Measurements from ENCODE around the gene SBF1. TPM values are rescaled to one million over a fixed set of nuclear protein-coding genes. Genes with fewer than 3 reads are reported as not detected.

SBF1 gene
- total RNA-seq, 1 experiment from 2014 or later: 97.2 TPM

GRCh38 chr22:50452649-50453048 lies 22.2 kb downstream of the SBF1 start:
- no peak for DNase-seq (ENCODE audit: low spot score)
- no TSS peak for BruUV-seq (replicated peaks)
- intact Hi-C loops (cut with micrococcal nuclease; ENCODE audit: unreplicated experiment): no loop called here
- ChIA-PET POLR2A (ENCODE audit: low non-redundant PET) (interaction anchor here (0.7 kb wide), 1 partner anchor 75 kb away, joined by 9 read pairs; no protein-coding TSS in a partner anchor), CTCF (interaction anchor here (0.6 kb wide), 1 partner anchor 48 kb away, joined by 7 read pairs; no protein-coding TSS in a partner anchor)
- Histone ChIP-seq H3K27me3 (replicated peaks; ENCODE audit: insufficient read depth, low read depth, low read length, poor library complexity) (no peaks in the 10 kb centered on the region), H3K27ac (ENCODE audit: low read depth, low read length, poor library complexity, severe bottlenecking) (no peak overlapping the region), H3K4me3 (ENCODE audit: low read depth, low read length, poor library complexity, severe bottlenecking) (no peak overlapping the region), H3K4me1 (ENCODE audit: insufficient read depth, low read length, poor library complexity, severe bottlenecking) (no peaks in the 10 kb centered on the region), H3K36me3 (ENCODE audit: insufficient read depth, low read length, poor library complexity, severe bottlenecking) (peaks cover 28% of the 10 kb centered on the region), H3K9me3 (ENCODE audit: low read depth, low read length, poor library complexity, severe bottlenecking) (no peaks in the 10 kb centered on the region)
- no peak for TF ChIP-seq EZH2 (IDR thresholded peaks at IDR 0.05; ENCODE audit: borderline replicate concordance, low read depth, low read length, poor library complexity, severe bottlenecking)

DNA sequence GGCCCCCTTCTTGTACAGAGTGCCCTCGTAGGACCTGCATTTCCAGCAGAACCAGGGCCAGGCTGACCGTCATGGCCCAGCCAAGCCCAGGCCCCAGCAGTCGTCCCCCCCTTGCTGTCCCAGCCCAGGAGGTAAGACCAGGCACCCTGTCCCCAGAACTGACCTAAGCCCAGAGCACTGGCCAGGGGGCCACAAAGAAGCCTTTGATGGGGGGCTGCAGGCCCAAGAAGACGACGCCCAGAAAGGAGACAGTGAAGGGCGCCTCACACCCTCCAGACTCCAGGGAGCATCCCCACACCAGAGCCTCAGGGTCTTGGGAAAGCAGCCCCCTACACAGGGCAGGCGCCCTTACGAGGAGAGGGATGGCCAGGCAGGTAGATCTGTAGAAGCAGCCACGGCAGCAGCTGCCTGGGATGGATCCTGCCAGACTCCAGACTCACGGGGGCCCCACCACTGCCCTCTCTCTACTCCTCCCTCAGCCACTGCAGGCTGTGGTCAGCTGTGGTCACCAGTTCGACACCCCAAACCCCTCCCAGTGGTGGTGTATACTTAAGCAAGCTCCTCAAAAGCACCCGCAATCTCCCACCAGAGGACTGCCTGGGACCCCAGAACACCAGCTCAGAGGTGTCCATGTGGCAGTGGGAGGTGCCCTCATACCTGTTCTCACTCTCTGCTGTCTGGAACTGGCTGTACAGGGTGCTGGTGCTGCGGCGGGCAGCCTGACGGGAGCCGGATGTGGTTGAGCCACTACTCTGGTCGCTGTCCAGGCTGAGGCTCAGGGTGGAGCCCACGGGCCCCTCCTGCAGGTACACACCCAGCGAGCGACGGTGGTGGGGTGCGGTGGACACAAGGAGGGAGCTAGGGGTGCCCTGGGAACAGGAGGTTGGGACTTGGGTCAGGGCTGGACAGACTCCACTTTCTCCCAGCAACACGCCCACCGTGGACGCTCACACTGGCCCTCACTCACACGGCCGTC lies 27.0 kb downstream of the SBF1 start:
- CTCF ChIA-PET: no interaction called here
- TF ChIP-seq, protein P1, sequence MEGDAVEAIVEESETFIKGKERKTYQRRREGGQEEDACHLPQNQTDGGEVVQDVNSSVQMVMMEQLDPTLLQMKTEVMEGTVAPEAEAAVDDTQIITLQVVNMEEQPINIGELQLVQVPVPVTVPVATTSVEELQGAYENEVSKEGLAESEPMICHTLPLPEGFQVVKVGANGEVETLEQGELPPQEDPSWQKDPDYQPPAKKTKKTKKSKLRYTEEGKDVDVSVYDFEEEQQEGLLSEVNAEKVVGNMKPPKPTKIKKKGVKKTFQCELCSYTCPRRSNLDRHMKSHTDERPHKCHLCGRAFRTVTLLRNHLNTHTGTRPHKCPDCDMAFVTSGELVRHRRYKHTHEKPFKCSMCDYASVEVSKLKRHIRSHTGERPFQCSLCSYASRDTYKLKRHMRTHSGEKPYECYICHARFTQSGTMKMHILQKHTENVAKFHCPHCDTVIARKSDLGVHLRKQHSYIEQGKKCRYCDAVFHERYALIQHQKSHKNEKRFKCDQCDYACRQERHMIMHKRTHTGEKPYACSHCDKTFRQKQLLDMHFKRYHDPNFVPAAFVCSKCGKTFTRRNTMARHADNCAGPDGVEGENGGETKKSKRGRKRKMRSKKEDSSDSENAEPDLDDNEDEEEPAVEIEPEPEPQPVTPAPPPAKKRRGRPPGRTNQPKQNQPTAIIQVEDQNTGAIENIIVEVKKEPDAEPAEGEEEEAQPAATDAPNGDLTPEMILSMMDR (conservative IDR thresholded peaks at IDR 0.05; ENCODE audit: low read depth, low read length): no peak
- no peak for TF ChIP-seq EZH2 (IDR thresholded peaks at IDR 0.05; ENCODE audit: borderline replicate concordance, low read depth, low read length, poor library complexity, severe bottlenecking)

DNA sequence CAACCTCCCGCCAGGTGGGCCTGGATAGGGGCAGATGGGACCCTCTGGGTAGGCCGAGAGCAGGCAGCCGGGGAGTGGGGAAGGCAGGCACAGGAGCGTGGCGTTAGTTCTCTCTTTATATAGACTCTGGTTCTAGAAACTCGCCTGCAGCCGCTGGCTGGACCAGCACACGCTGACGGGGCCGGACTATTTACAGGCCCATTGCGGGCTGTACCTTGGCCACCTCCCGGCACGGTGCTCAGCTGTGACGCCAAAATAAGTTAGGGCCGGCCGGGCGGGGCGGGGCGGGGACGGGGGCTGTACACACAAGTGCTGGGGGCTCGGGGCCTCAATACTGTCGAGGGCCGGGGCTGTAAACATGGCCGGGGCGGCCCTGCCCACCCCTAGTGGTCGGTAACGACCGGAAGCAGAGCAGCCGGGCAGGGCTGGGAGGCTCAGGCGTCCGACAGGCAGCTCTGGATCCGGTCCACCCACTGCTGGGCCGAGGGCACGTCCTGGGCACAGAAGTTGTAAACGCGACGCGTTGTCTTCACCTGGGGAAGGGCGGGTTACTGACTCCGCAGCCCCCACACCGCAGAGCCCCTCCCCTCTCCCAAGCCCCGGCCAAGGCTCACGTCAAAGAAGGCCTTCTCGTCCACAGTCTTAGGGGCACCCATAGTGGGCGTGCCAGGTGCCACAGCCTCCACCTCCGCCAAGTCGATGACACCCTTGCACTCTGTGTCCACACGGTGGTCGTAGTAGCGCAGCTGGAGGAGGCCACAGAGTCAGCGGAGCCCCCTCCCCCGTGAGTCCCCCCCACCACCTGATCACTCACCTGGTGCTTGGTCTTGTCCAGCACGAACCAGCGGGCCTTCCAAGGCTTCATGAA lies 27.9 kb downstream of the SBF1 start:
- intact Hi-C loops (cut with micrococcal nuclease; ENCODE audit: unreplicated experiment): no loop called here
- Histone ChIP-seq H3K27me3 (replicated peaks; ENCODE audit: insufficient read depth, low read depth, low read length, poor library complexity) (no peaks in the 10 kb centered on the region), H3K4me1 (ENCODE audit: insufficient read depth, low read length, poor library complexity, severe bottlenecking) (no peaks in the 10 kb centered on the region), H3K4me3 (ENCODE audit: low read depth, low read length, poor library complexity, severe bottlenecking) (no peak overlapping the region), H3K27ac (ENCODE audit: low read depth, low read length, poor library complexity, severe bottlenecking) (no peak overlapping the region), H3K9me3 (ENCODE audit: low read depth, low read length, poor library complexity, severe bottlenecking) (no peaks in the 10 kb centered on the region), H3K36me3 (ENCODE audit: insufficient read depth, low read length, poor library complexity, severe bottlenecking) (peaks cover 48% of the 10 kb centered on the region)
- BruUV-seq (replicated peaks): no TSS peak
- POLR2A ChIA-PET (ENCODE audit: low non-redundant PET): no interaction called here
- CTCF ChIA-PET: no interaction called here
- no peak for TF ChIP-seq EZH2 (IDR thresholded peaks at IDR 0.05; ENCODE audit: borderline replicate concordance, low read depth, low read length, poor library complexity, severe bottlenecking)
- TF ChIP-seq, protein P1 (conservative IDR thresholded peaks at IDR 0.05; ENCODE audit: low read depth, low read length): no peak
- no peak for DNase-seq (ENCODE audit: low spot score)

More for the DNA sequence above, 27.0 kb downstream of the SBF1 start:
- peaks cover 46% of the 10 kb centered on the region for H3K36me3 ChIP-seq (ENCODE audit: insufficient read depth, low read length, poor library complexity, severe bottlenecking)
- H3K9me3 ChIP-seq (ENCODE audit: low read depth, low read length, poor library complexity, severe bottlenecking): no peaks in the 10 kb centered on the region
- no peaks in the 10 kb centered on the region for H3K27me3 ChIP-seq (replicated peaks; ENCODE audit: insufficient read depth, low read depth, low read length, poor library complexity)
- H3K27ac ChIP-seq (ENCODE audit: low read depth, low read length, poor library complexity, severe bottlenecking): no peak overlapping the region
- intact Hi-C loops (cut with micrococcal nuclease; ENCODE audit: unreplicated experiment): no loop called here
- POLR2A ChIA-PET (ENCODE audit: low non-redundant PET): no interaction called here
- DNase-seq (ENCODE audit: low spot score): no peak
- H3K4me3 ChIP-seq (ENCODE audit: low read depth, low read length, poor library complexity, severe bottlenecking): no peak overlapping the region
- no peaks in the 10 kb centered on the region for H3K4me1 ChIP-seq (ENCODE audit: insufficient read depth, low read length, poor library complexity, severe bottlenecking)
- BruUV-seq (replicated peaks): no TSS peak

Measured in A673 (cell line).